Neuronal stem cell (in vitro differentiated cells): ENCODE results near the gene CERS3. TPM values are rescaled to one million over a fixed set of nuclear protein-coding genes. Genes with fewer than 3 reads are reported as not detected.

Source experiments
- DNase-seq: peaks from one replicate; pipeline ENCODE4 v3.0.0-alpha.2; 2013; ENCODE audit warnings: low spot score
- H2AFZ ChIP-seq: one replicate; pipeline ENCODE4 v1.6.1; 2013; ENCODE audit warnings: mild to moderate bottlenecking, low read length, inconsistent platforms
- H2AK5ac ChIP-seq: 2 replicates; pipeline ENCODE4 v1.6.1; 2013; ENCODE audit warnings: low read depth, mild to moderate bottlenecking, inconsistent platforms, low read length, moderate library complexity, mixed read lengths
- H2BK120ac ChIP-seq: 2 replicates; pipeline ENCODE4 v1.6.1; 2013; ENCODE audit warnings: low read depth, mild to moderate bottlenecking, inconsistent platforms, low read length, moderate library complexity, mixed read lengths
- H2BK12ac ChIP-seq: one replicate; pipeline ENCODE4 v1.6.1; 2013; ENCODE audit warnings: low read length, inconsistent platforms
- H2BK15ac ChIP-seq: 2 replicates; pipeline ENCODE4 v1.6.1; 2013; ENCODE audit warnings: mild to moderate bottlenecking, low read length, inconsistent platforms, mixed read lengths
- H2BK5ac ChIP-seq: one replicate; pipeline ENCODE4 v1.6.1; 2013; ENCODE audit warnings: inconsistent platforms, mild to moderate bottlenecking, low read length, moderate library complexity
- H3K14ac ChIP-seq: one replicate; pipeline ENCODE4 v1.6.1; 2013; ENCODE audit warnings: low read length, inconsistent platforms
- H3K18ac ChIP-seq: 2 replicates; pipeline ENCODE4 v1.6.1; 2013; ENCODE audit warnings: low read length, inconsistent platforms
- H3K23ac ChIP-seq: 2 replicates; pipeline ENCODE4 v1.6.1; 2013; ENCODE audit warnings: low read depth, mild to moderate bottlenecking, mixed read lengths, low read length, inconsistent platforms; ENCODE audit not compliant: poor library complexity
- H3K27ac ChIP-seq: replicated peaks from 3 replicates; pipeline ENCODE4 v1.5.1; 2013; ENCODE audit warnings: low read length, inconsistent platforms
- H3K27me3 ChIP-seq, 3 experiments: 2 replicates each; pipeline ENCODE4 v1.6.1; 2013; ENCODE audit warnings: low read length in 3 of 3, mild to moderate bottlenecking in 2 of 3, inconsistent platforms in 1 of 3, low read depth in 1 of 3, mixed read lengths in 1 of 3, moderate library complexity in 1 of 3; ENCODE audit not compliant: control insufficient read depth in 3 of 3, insufficient read depth in 3 of 3
- H3K36me3 ChIP-seq, 2 donors: replicated peaks in 1 of 2; 2 replicates each; pipeline ENCODE4 v1.6.1; 2013; ENCODE audit warnings: low read length in 2 of 2; ENCODE audit not compliant: control insufficient read depth in 2 of 2, insufficient read depth in 2 of 2
- H3K4ac ChIP-seq: 2 replicates; pipeline ENCODE4 v1.6.1; 2013; ENCODE audit warnings: inconsistent platforms, mild to moderate bottlenecking, low read length, moderate library complexity
- H3K4me1 ChIP-seq, 2 donors: 1 replicate in 1 of 2; 2 replicates in 1 of 2; pipeline ENCODE4 v1.6.1; 2013; ENCODE audit warnings: low read length in 2 of 2, low read depth in 1 of 2; ENCODE audit not compliant: control insufficient read depth in 2 of 2, insufficient read depth in 1 of 2
- H3K4me2 ChIP-seq: one replicate; pipeline ENCODE4 v1.6.1; 2013; ENCODE audit warnings: mild to moderate bottlenecking, low read length, inconsistent platforms; ENCODE audit not compliant: insufficient read depth, poor library complexity, severe bottlenecking
- H3K4me3 ChIP-seq, 2 donors: 2 replicates each; pipeline ENCODE4 v1.5.1; 2013; ENCODE audit warnings: low read length in 2 of 2, mild to moderate bottlenecking in 2 of 2, inconsistent platforms in 1 of 2, moderate library complexity in 1 of 2
- H3K79me1 ChIP-seq: one replicate; pipeline ENCODE4 v1.6.1; 2013; ENCODE audit warnings: low read depth, mild to moderate bottlenecking, inconsistent platforms, low read length, moderate library complexity
- H3K9ac ChIP-seq: one replicate; pipeline ENCODE4 v1.6.1; 2013; ENCODE audit warnings: mild to moderate bottlenecking, low read depth, low read length, inconsistent platforms; ENCODE audit not compliant: poor library complexity
- H3K9me3 ChIP-seq, 2 donors: replicated peaks in 1 of 2; 2 replicates each; pipeline versions ENCODE3 to v1.6.1; 2013; ENCODE audit warnings: low read length in 2 of 2, mild to moderate bottlenecking in 2 of 2, inconsistent platforms in 1 of 2, low read depth in 1 of 2, mixed read lengths in 1 of 2, moderate library complexity in 1 of 2; ENCODE audit not compliant: control insufficient read depth in 2 of 2, insufficient read depth in 1 of 2
- H4K8ac ChIP-seq: one replicate; pipeline ENCODE4 v1.6.1; 2013; ENCODE audit warnings: low read depth, mild to moderate bottlenecking, inconsistent platforms, low read length, moderate library complexity
- H4K91ac ChIP-seq: one replicate; pipeline ENCODE4 v1.6.1; 2013; ENCODE audit warnings: low read length, low read depth, mild to moderate bottlenecking, inconsistent platforms; ENCODE audit not compliant: poor library complexity
- WGBS, 2 donors: extraction: QIAGEN DNeasy Blood & Tissue Kit; methylation state at CpG; one replicate each; pipeline ENCODE4 v1.1.7; 2013; ENCODE audit warnings: missing lambda C conversion rate in 2 of 2, mixed read lengths in 1 of 2; ENCODE audit not compliant: insufficient read length in 2 of 2, insufficient replicate concordance in 1 of 2; ENCODE audit errors: extremely low coverage in 2 of 2; 5-methylcytosine and 5-hydroxymethylcytosine counted together
- polyA plus RNA-seq, 2 experiments: library from polyadenylated mRNA; stranded (reverse); fragments of 200-250 nt; gene quantifications; one replicate each; pipeline ENCODE4 v1.2.3, GENCODE V29; 2013

CERS3 gene
- polyA plus RNA-seq (2013, experiment 1 of 2), result 0.08 TPM
- 0.01 TPM for polyA plus RNA-seq (2013, experiment 2 of 2)

- Histone ChIP-seq H4K91ac (no peak within 1 kb of the TSS), H3K9me3 (peaks cover 0 to 1% of the 10 kb centered on the region in 2 donors), H3K36me3 (no peaks in the 10 kb centered on the region), H3K4ac (no peak within 1 kb of the TSS), H2BK5ac (no peak within 1 kb of the TSS), H2AK5ac (no peak within 1 kb of the TSS), H3K23ac (no peak within 1 kb of the TSS), H2AFZ (no peak within 1 kb of the TSS), H3K4me3 (peak within 1 kb of the TSS in 1 of 2 donors; percentile 48), H2BK15ac (no peak within 1 kb of the TSS), H3K27me3 (peaks cover 0 to 3% (median 0%) of the 10 kb centered on the region in 3 experiments), H4K8ac (no peak within 1 kb of the TSS), H3K79me1 (no peaks in the 10 kb centered on the region), H3K14ac (no peak within 1 kb of the TSS), H3K18ac (no peak within 1 kb of the TSS), H2BK12ac (no peak within 1 kb of the TSS), H2BK120ac (no peak within 1 kb of the TSS), H3K4me1 (no peaks in the 10 kb centered on the region), H3K27ac (no peak within 1 kb of the TSS), H3K4me2 (no peak within 1 kb of the TSS), H3K9ac (no peak within 1 kb of the TSS)
- no CpG with 5 or more reads among the region's 10 CpGs for WGBS, 2 donors
- DNase-seq, result no peak
These were observed at the start of gene CERS3 for GRCh38 chr15:100528833-100529428. Gene CERS3 (minus strand): TSS chr15:100528950. CDS start chr15:100501849, 27,101 bp downstream.

GRCh38 chr15:100573526-100573925, 44.8 kb upstream of the CERS3 start:
- no peak overlapping the region for H3K23ac ChIP-seq
- no peak for DNase-seq
- H3K18ac ChIP-seq, result no peak overlapping the region
- no peak overlapping the region for H3K4ac ChIP-seq
- H2BK120ac ChIP-seq, result no peak overlapping the region
- H3K4me1 ChIP-seq, result no peaks in the 10 kb centered on the region
- no peak overlapping the region for H3K27ac ChIP-seq
- H3K79me1 ChIP-seq, result no peaks in the 10 kb centered on the region
- H4K91ac ChIP-seq, result no peak overlapping the region
- no peak overlapping the region for H2BK15ac ChIP-seq
- H2BK12ac ChIP-seq, result no peak overlapping the region
- peaks cover 7 to 44% of the 10 kb centered on the region in 2 donors for H3K36me3 ChIP-seq
- H2BK5ac ChIP-seq, result no peak overlapping the region
- no peak overlapping the region for H4K8ac ChIP-seq
- H3K14ac ChIP-seq, result no peak overlapping the region
- no CpG with 5 or more reads among the region's 4 CpGs for WGBS, 2 donors
- no peak overlapping the region for H2AK5ac ChIP-seq
- H2AFZ ChIP-seq, result no peak overlapping the region
- H3K9me3 ChIP-seq, result no peaks in the 10 kb centered on the region
- no peak overlapping the region for H3K4me2 ChIP-seq
- H3K27me3 ChIP-seq, result no peaks in the 10 kb centered on the region
- H3K9ac ChIP-seq, result no peak overlapping the region
- no peak overlapping the region for H3K4me3 ChIP-seq

GRCh38 chr15:100572362-100572983, 43.7 kb upstream of the CERS3 start:
- no peak overlapping the region for H3K4me3 ChIP-seq
- H2BK15ac ChIP-seq, result no peak overlapping the region
- no peak overlapping the region for H2AK5ac ChIP-seq
- no peak overlapping the region for H3K23ac ChIP-seq
- H3K27me3 ChIP-seq, result no peaks in the 10 kb centered on the region
- no peaks in the 10 kb centered on the region for H3K4me1 ChIP-seq
- no peak overlapping the region for H4K91ac ChIP-seq
- peaks cover 7 to 46% of the 10 kb centered on the region in 2 donors for H3K36me3 ChIP-seq
- H3K4ac ChIP-seq, result no peak overlapping the region
- H3K9ac ChIP-seq, result no peak overlapping the region
- DNase-seq, result no peak
- H2BK120ac ChIP-seq, result no peak overlapping the region
- no peak overlapping the region for H2AFZ ChIP-seq
- no peaks in the 10 kb centered on the region for H3K79me1 ChIP-seq
- no peak overlapping the region for H2BK12ac ChIP-seq
- H3K18ac ChIP-seq, result no peak overlapping the region
- H3K14ac ChIP-seq, result no peak overlapping the region
- no CpG with 5 or more reads among the region's 4 CpGs for WGBS, 2 donors
- H3K4me2 ChIP-seq, result no peak overlapping the region
- no peak overlapping the region for H3K27ac ChIP-seq
- H2BK5ac ChIP-seq, result no peak overlapping the region
- H4K8ac ChIP-seq, result no peak overlapping the region
- H3K9me3 ChIP-seq, result no peaks in the 10 kb centered on the region

- no peak overlapping the region for H2AFZ ChIP-seq
- H3K14ac ChIP-seq, result no peak overlapping the region
- H3K36me3 ChIP-seq, result peaks cover 7 to 46% of the 10 kb centered on the region in 2 donors
- H3K4me3 ChIP-seq, result no peak overlapping the region
- no peak overlapping the region for H4K91ac ChIP-seq
- H3K4me1 ChIP-seq, result no peaks in the 10 kb centered on the region
- no peak overlapping the region for H2BK5ac ChIP-seq
- DNase-seq, result no peak
- no CpG with 5 or more reads among the region's 6 CpGs for WGBS, 2 donors
- no peak overlapping the region for H4K8ac ChIP-seq
- H3K4ac ChIP-seq, result no peak overlapping the region
- H3K27me3 ChIP-seq, result no peaks in the 10 kb centered on the region
- H3K9ac ChIP-seq, result no peak overlapping the region
- H3K79me1 ChIP-seq, result no peaks in the 10 kb centered on the region
- no peak overlapping the region for H3K27ac ChIP-seq
- no peak overlapping the region for H2BK12ac ChIP-seq
- no peak overlapping the region for H3K18ac ChIP-seq
- H2BK15ac ChIP-seq, result no peak overlapping the region
- no peak overlapping the region for H3K23ac ChIP-seq
- no peak overlapping the region for H3K4me2 ChIP-seq
- no peak overlapping the region for H2AK5ac ChIP-seq
- no peak overlapping the region for H2BK120ac ChIP-seq
- H3K9me3 ChIP-seq, result no peaks in the 10 kb centered on the region
These were observed 42.9 kb upstream of the CERS3 start for GRCh38 chr15:100571592-100572167.
